SIG-M5 (cell line): ENCODE measurements around the gene CHST11.

Experiments
- DNase-seq: peaks from one replicate; lab custom pipeline; 2025; lab: John Stamatoyannopoulos, UW

The CHST11 gene

DNA sequence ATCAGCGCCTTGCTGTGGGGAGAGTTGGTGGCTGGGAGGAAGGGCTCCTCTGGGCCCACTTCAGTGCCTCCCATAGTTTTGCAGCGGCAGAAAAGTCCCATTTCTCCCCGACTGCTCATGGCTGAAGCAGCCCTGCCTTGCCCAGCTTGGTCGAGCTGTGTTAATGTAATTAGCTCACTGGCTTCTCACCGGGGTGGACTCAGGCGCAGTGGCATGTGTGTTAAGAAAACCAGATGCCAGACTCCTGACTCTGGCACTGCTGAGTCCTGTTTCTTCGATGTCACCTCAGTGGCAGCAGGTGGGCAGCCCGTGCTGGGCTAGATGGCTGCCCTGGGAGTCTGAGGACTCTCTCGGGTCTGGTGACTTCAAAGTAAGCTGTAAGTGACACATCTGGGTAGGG is 47.4 kb downstream of the CHST11 start:
- DNase-seq: no peak

DNA sequence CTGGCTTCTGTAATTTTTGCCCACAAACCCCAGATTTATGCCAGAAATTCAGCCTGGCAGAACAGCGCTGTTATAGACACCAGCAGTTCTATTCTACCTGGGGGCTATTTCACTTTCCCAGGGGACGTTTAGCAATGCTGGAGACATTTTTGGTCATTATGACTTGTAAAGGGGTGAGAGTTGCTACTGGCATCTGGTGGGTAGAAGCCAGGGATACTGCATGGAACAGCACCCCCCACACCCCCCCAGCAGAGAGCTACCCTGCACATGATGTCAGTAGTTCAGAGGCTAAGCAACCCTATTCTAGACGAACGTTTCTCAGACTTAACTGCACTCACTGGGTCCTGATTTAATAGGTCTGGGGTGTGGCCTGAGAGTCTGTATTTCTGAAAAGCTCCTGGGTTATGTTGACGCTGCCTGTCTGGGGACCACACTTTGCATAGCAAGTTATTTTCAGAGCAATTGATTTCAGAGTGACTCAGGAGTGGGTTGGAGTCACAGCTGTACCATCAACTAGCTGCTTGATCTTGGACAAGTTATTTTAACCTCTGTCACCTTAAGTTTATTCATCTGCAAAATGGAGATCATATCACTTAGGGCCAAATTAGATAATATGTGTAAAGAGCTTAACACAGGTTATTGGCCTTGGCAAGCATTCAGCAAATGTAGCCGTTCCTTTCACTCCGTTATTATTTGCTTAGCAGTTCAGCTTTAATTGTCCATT is 48.5 kb downstream of the CHST11 start:
- DNase-seq: no peak

- DNase-seq: no peak
Measured at GRCh38 chr12:104506676-104507401, 50.1 kb downstream of the CHST11 start.

GRCh38 chr12:104507672-104508071 is 50.9 kb downstream of the CHST11 start:
- no peak for DNase-seq

GRCh38 chr12:104508752-104509446 is 52.2 kb downstream of the CHST11 start:
- DNase-seq: no peak

GRCh38 chr12:104510145-104510872 is 53.6 kb downstream of the CHST11 start:
- DNase-seq: no peak

DNA sequence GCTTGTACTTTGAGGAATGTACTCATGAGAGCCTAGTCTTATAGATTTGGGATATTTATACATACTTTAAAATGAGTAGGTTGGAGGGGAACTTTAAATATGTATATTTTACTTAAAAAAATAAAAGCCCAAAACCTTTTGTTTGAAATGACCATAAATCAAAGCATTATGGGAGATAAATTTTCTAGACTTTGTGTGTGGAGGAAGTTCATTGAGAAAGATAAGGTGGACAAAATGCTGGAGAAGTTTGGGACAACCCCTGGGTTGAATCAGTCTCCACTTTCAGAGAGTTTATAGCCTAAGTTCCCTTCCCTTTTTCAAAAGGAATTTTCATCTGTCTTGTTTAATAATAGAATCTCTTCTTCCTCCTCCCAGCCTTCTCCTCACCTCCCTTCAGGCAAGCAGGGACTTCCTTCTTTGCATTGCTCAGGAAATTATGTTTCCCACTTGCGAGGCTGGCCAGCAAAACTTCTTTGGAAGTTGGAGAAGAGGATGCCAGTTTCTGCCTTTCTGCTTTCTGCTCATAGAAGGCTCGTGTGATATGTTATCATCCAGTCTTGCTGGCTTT is 54.2 kb downstream of the CHST11 start:
- no peak for DNase-seq

GRCh38 chr12:104513681-104514080 is 56.9 kb downstream of the CHST11 start:
- no peak for DNase-seq

DNA sequence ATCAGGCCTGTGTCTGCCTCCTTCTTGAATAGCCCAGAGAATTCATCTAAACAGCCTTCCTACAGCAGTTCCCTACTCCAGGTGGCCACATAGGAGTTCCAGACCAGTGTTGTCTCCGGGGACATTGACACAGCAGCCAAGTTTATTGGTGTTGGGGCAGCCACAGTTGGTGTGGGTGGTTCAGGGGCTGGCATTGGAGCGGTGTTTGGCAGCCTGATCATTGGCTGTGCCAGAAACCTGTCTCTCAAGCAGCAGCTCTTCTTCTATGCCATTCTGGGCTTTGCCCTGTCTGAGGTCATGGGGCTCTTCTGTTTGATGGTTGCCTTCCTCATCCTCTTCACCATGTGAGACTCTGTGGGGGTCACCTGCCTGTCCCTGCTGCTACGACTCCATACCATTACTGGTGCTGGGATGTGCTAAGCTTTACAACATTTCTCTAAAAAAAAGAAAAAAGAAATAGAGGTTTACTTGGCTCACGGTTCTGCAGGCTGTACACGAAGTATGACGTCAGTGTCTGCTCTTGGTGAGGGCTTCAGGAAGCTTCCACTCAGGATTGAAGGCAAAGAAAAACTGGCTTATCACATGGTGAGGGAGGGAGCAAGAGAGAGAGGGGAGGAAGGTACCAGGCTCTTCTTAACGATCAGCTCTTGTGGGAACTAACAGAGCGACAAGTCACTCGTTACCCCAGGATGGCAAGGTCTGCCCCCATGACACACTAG is 57.5 kb downstream of the CHST11 start:
- DNase-seq: no peak

DNA sequence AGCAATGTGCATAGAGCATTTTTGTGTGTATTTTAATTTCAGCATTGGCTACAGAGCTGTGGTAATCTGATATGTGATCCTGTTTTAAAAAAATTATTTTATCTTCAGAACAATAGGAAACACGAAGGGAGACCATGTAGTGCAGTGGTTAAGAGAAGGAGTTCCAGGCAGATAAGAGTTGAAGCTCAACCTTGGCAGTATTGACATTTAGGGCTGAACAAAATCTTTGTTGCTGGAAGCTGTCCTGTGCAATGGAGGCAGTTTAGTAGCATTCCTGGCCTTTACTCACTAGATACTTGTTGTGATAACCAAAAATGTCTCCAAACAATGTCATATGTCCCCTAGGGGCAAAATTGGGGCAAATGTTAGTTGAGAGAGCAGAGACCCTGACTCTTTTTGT is 59.2 kb downstream of the CHST11 start:
- no peak for DNase-seq

DNA sequence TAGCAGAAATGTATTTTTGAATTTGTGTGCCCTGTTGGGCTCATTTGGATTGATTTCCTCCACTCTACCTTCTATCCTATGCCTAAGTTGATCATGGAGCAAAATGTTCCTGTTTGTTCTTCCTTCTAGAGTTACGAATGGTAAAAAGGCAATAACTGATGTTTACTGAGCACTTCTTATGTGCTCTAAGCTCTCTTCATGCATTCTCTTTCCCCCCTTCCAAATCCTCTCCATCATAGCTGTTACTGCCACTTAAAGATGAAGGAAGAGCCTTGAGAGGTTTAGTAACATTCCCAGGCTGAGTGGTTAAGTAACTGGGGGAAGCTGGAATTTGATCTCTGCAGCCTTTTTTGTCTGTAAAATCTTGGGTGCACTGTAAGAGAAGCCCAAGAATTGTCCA is 60.1 kb downstream of the CHST11 start:
- no peak for DNase-seq

GRCh38 chr12:104517880-104518279 is 61.1 kb downstream of the CHST11 start:
- DNase-seq: no peak

- no peak for DNase-seq
Measured at GRCh38 chr12:104519190-104520019, 62.7 kb downstream of the CHST11 start.

DNA sequence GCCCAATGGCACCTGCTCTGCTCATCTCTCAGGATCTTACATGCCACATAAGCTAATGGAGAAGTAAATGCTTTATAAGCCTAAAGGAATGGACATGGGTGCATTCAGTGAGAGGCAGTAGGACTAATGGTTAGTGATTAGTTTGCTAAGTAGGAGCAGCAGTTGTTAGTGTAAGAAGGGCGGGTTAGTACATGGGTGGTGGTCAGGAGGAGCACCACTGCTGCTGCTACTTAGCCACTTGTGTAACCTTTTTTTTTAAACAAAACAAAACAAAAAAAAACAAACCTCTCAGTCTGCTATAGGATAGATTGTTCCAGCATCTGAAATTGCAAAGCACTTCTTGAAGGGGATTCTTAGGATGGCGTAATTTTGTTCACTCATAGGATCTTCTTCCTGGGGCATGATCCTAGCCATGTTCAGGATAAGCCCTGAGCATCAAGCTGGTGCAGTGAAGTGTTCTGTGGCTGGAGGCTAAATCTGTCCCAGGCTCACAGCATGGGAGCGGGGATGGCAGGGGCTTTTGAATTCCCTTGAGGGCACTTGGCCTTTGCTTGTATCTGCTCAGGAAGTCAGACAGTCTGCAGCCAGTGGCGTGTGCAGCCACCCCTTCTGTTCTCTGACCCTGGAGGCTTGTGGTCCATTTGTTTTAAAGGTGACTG is 63.6 kb downstream of the CHST11 start:
- DNase-seq: no peak

GRCh38 chr12:104521731-104522130 is 65.0 kb downstream of the CHST11 start:
- DNase-seq: no peak

GRCh38 chr12:104522985-104523722 is 66.4 kb downstream of the CHST11 start:
- DNase-seq: no peak

GRCh38 chr12:104524034-104524832 is 67.5 kb downstream of the CHST11 start:
- DNase-seq: no peak

- no peak for DNase-seq
Measured at GRCh38 chr12:104526320-104526719, 69.6 kb downstream of the CHST11 start.
